GM23338 (cell line): ENCODE data around the gene DUSP1. TPM values are rescaled to one million over a fixed set of nuclear protein-coding genes. Genes with fewer than 3 reads are reported as not detected.

Experiments used
- CREB1 ChIP-seq: fragments of 250-450 bp; sonication (Bioruptor Pico); IDR thresholded peaks from 2 replicates; pipeline ENCODE4 v1.5.0; 2020; ENCODE audit warnings: low read depth, mild to moderate bottlenecking, moderate library complexity
- JUNB ChIP-seq: IDR thresholded peaks from one replicate; pipeline ENCODE4 v1.6.1; 2016; ENCODE audit warnings: antibody characterized with exemption; ENCODE audit not compliant: unreplicated experiment
- ZNF462 ChIP-seq: fragments of 250-450 bp; sonication (Bioruptor Pico); IDR thresholded peaks from 2 replicates; pipeline ENCODE4 v1.5.0; 2020; ENCODE audit warnings: mild to moderate bottlenecking, moderate library complexity
- polyA plus RNA-seq: library from polyadenylated mRNA; unstranded; fragments of >200 nt; fragmentation: Nextera tagmentation; extraction: Ambion mirVana; gene quantifications from 2 replicates; pipeline ENCODE4 v1.2.1, GENCODE V29; 2016
- total RNA-seq: library from RNA; depleted of rRNA; stranded (reverse); fragments of >200 nt; shearing (Covaris generic); gene quantifications from 2 replicates; pipeline ENCODE4 v1.2.3, GENCODE V29; 2014
- TF ChIP-seq, protein P1 (sequence below), 2 experiments: fragments of 200-600 bp in 1 of 2; sonication (generic) in 1 of 2; conservative IDR thresholded peaks; 2 replicates each; pipeline versions ENCODE4 v1.5.1 to v1.6.1; 2016 to 2017; ENCODE audit warnings: antibody characterized with exemption in 2 of 2, low read depth in 2 of 2, mild to moderate bottlenecking in 2 of 2, moderate library complexity in 1 of 2
- TF ChIP-seq, protein P2 (sequence below): IDR thresholded peaks from 2 replicates; pipeline ENCODE4 v1.6.1; 2016; ENCODE audit warnings: antibody characterized with exemption

The DUSP1 gene
- total and polyA plus RNA-seq, 2 experiments from 2014 or later: 9.7 to 17.2 TPM

GRCh38 chr5:172799416-172799815 is 28.4 kb upstream of the DUSP1 start (continued):
- TF ChIP-seq ZNF462: no peak
- TF ChIP-seq CREB1 (CRISPR knock-in tag): no peak
- no peak for TF ChIP-seq JUNB
- TF ChIP-seq, protein P1, sequence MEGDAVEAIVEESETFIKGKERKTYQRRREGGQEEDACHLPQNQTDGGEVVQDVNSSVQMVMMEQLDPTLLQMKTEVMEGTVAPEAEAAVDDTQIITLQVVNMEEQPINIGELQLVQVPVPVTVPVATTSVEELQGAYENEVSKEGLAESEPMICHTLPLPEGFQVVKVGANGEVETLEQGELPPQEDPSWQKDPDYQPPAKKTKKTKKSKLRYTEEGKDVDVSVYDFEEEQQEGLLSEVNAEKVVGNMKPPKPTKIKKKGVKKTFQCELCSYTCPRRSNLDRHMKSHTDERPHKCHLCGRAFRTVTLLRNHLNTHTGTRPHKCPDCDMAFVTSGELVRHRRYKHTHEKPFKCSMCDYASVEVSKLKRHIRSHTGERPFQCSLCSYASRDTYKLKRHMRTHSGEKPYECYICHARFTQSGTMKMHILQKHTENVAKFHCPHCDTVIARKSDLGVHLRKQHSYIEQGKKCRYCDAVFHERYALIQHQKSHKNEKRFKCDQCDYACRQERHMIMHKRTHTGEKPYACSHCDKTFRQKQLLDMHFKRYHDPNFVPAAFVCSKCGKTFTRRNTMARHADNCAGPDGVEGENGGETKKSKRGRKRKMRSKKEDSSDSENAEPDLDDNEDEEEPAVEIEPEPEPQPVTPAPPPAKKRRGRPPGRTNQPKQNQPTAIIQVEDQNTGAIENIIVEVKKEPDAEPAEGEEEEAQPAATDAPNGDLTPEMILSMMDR (conservative IDR thresholded peaks at IDR 0.05; ENCODE audit: low read depth in 2 of 2): no peak
- TF ChIP-seq, protein P2, sequence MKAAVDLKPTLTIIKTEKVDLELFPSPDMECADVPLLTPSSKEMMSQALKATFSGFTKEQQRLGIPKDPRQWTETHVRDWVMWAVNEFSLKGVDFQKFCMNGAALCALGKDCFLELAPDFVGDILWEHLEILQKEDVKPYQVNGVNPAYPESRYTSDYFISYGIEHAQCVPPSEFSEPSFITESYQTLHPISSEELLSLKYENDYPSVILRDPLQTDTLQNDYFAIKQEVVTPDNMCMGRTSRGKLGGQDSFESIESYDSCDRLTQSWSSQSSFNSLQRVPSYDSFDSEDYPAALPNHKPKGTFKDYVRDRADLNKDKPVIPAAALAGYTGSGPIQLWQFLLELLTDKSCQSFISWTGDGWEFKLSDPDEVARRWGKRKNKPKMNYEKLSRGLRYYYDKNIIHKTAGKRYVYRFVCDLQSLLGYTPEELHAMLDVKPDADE: no peak
